KG1 (cell line): ENCODE data around the gene USP5.

ENCODE experiments used
- DNase-seq: peaks from one replicate; lab custom pipeline; 2025; lab: John Stamatoyannopoulos, UW

USP5 gene, protein sequence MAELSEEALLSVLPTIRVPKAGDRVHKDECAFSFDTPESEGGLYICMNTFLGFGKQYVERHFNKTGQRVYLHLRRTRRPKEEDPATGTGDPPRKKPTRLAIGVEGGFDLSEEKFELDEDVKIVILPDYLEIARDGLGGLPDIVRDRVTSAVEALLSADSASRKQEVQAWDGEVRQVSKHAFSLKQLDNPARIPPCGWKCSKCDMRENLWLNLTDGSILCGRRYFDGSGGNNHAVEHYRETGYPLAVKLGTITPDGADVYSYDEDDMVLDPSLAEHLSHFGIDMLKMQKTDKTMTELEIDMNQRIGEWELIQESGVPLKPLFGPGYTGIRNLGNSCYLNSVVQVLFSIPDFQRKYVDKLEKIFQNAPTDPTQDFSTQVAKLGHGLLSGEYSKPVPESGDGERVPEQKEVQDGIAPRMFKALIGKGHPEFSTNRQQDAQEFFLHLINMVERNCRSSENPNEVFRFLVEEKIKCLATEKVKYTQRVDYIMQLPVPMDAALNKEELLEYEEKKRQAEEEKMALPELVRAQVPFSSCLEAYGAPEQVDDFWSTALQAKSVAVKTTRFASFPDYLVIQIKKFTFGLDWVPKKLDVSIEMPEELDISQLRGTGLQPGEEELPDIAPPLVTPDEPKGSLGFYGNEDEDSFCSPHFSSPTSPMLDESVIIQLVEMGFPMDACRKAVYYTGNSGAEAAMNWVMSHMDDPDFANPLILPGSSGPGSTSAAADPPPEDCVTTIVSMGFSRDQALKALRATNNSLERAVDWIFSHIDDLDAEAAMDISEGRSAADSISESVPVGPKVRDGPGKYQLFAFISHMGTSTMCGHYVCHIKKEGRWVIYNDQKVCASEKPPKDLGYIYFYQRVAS

GRCh38 chr12:6851921-6852650 is at the start of gene USP5:
Gene USP5 (plus strand): TSS chr12:6852150. CDS start chr12:6852180, 30 bp downstream.
- peak; percentile 100 for DNase-seq

DNA sequence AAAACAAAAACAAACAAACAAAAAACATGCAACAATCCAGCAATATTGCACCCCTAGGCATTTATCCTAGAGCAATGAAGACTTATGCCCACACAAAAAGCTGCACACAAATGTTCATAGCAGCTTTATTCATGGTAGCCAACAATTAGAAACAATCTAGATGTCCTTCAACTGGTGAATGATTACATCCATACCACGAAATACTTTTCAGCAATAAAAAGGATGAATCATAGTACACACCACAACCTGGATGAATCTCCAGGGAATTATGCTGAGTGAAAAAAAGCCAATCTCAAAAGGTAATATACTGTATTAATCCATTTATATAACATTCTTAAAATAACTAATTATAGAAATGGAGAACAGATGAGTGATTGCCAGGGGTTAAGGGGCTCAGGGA is 44.8 kb upstream of the USP5 start:
- no peak for DNase-seq

- DNase-seq, result no peak
These were observed 42.9 kb upstream of the USP5 start for GRCh38 chr12:6809056-6809455.

DNA sequence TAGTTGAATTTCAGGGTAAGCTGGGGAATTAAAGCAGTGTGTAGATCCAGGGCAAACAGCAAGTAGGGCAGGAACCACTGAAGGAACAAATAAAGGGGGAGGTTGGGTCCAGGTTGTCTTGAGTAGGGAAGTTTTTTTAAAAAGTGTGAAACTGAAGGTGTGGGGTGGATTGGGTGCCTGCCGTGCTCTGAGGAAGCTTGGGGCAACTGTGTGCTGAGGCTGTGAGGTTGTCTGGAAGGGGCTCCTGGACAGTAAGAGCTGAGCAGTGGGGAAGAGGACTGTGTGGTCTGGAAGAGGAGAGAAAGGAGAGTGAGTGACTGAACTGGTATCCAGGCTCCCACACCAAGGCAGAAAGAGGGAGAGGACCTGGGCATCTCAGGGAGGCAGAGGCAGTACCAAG is 41.2 kb upstream of the USP5 start:
- no peak for DNase-seq

DNA sequence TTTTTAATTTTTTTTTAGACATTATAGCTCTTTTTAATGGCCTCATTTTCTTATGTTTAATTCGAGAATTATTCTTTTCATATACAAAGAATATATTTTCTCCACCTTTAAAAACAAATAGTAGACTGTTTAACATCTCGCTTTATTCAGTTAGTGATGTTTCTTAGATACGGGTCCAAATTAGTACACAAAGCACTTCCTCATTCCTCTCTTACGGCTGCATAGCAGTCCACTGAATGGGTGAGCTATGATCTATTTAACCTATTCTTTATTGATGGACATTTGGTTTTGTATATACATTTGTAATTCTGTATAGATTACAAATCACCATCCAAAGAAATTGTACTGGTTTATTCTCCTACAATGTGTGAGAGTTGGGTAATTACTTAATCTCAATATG is 38.6 kb upstream of the USP5 start:
- DNase-seq, result no peak

- no peak for DNase-seq
These were observed 35.4 kb upstream of the USP5 start for GRCh38 chr12:6816598-6816997.

DNA sequence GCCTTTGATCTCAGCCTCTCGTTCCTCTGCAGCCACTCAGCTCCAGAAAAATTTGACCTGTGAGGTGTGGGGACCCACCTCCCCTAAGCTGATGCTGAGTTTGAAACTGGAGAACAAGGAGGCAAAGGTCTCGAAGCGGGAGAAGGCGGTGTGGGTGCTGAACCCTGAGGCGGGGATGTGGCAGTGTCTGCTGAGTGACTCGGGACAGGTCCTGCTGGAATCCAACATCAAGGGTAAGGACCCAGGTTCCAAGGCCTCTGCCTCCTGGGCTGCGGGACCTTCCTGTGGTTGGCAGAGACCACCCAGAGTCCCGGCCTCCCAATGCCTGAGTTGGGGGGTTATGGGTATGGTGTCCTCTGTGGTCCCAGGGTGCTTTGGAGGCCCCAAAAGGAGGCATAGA is 34.9 kb upstream of the USP5 start:
- DNase-seq, result no peak

DNA sequence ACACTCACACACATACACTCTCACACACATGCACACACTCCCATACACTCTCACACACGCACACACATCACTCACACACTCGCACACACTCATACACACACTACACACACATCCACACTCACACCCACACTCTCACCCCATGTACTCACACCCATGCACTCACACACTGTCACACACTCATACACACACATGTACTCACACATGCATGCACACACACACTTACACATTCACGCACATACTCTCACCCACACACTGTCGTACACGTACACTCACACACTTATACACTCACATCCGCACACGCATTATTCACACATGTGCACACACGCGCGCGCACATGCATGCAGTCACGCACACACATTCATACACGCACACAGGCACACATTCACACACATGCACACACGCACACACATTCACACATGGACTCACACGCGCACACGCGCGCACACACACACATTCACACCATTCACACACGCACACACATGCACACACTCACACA is 34.2 kb upstream of the USP5 start:
- DNase-seq, result no peak

DNA sequence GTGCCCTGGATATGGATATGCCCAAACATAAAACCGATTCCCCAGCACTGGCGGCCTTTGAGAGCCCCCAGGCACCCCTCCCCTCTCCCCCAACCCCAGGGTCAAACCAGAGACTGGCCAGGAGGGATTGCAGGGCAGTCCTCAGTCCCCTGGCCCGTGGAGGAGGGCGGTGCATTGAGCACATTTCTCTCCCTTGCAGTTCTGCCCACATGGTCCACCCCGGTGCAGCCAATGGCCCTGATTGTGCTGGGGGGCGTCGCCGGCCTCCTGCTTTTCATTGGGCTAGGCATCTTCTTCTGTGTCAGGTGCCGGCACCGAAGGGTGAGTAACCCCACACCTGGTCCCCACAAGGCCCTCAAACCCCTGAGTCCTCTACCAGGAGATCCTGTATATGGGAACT is 33.7 kb upstream of the USP5 start:
- DNase-seq, result no peak

- no peak for DNase-seq
These were observed 33.3 kb upstream of the USP5 start for GRCh38 chr12:6818645-6819044.

DNA sequence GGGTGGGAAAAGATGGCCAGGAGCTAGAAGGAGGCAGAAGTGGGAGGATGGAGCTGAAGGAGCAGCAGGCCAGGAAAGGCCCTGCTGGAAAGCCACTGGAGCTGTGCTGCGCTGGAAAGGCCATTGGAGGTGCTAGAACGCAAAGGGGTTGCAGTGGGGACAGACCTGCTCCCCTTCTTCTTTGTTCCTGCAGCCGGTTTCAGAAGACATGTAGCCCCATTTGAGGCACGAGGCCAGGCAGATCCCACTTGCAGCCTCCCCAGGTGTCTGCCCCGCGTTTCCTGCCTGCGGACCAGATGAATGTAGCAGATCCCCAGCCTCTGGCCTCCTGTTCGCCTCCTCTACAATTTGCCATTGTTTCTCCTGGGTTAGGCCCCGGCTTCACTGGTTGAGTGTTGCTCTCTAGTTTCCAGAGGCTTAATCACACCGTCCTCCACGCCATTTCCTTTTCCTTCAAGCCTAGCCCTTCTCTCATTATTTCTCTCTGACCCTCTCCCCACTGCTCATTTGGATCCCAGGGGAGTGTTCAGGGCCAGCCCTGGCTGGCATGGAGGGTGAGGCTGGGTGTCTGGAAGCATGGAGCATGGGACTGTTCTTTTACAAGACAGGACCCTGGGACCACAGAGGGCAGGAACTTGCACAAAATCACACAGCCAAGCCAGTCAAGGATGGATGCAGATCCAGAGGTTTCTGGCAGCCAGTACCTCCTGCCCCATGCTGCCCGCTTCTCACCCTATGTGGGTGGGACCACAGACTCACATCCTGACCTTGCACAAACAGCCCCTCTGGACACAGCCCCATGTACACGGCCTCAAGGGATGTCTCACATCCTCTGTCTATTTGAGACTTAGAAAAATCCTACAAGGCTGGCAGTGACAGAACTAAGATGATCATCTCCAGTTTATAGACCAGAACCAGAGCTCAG is 32.6 kb upstream of the USP5 start:
- no peak for DNase-seq

DNA sequence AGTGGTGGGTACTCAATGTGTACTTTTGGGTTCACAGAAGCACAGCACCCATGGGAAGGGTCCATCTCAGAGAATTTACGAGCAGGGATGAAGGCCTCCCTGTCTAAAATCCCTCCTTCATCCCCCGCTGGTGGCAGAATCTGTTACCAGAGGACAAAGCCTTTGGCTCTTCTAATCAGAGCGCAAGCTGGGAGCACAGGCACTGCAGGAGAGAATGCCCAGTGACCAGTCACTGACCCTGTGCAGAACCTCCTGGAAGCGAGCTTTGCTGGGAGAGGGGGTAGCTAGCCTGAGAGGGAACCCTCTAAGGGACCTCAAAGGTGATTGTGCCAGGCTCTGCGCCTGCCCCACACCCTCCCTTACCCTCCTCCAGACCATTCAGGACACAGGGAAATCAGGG is 31.8 kb upstream of the USP5 start:
- no peak for DNase-seq

DNA sequence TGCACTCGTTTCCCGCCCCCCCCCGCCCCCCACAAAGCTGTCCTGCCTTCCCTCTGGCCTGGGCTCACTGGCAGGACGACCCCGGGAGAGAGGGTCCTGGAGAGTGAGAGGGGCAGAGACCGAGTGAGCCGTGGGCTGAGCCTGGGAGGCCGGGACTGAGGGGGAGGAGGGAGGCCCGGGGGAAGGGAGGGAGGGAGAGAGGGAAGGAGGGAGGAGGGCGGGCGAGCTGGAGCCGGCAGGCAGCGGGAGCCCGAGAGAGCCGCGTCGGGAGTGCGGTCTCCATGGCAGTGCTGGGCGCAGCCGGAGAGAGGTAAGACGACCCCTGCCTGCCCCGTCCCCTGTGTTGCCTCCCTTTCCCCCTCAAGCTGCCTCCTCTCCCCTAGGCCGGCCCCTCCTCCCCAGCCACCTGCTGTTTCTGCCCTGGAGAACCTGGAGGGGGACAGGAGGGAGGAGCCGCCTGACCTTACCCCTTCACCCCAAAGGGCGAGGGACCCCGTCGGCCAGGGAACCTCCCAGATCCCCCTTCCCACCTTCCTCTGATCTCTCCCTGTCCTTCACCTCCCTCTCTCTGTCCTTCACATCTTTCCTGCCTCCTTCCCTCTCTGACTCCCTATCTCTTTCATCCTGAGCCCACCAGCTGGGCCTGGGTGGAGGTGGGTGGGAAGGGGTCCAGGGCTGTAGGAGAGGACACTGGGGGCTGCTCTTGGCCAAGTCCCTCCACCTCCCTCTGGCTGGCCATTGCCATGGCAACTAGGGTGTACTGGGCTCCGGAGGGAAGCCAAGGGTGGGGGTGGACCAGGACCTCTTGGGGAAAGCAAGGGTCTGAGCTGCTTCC is 30.1 kb upstream of the USP5 start, which contains the start of gene GPR162:
TSS of gene GPR162 (plus strand) at position 231 of the 835 bp plus-strand sequence. CDS start 2,078 bp downstream, outside the sequence.
- DNase-seq, result no peak

- DNase-seq, result no peak
These were observed 29.4 kb upstream of the USP5 start for GRCh38 chr12:6822426-6823135.

GRCh38 chr12:6823182-6824084 is 28.5 kb upstream of the USP5 start:
- no peak for DNase-seq

DNA sequence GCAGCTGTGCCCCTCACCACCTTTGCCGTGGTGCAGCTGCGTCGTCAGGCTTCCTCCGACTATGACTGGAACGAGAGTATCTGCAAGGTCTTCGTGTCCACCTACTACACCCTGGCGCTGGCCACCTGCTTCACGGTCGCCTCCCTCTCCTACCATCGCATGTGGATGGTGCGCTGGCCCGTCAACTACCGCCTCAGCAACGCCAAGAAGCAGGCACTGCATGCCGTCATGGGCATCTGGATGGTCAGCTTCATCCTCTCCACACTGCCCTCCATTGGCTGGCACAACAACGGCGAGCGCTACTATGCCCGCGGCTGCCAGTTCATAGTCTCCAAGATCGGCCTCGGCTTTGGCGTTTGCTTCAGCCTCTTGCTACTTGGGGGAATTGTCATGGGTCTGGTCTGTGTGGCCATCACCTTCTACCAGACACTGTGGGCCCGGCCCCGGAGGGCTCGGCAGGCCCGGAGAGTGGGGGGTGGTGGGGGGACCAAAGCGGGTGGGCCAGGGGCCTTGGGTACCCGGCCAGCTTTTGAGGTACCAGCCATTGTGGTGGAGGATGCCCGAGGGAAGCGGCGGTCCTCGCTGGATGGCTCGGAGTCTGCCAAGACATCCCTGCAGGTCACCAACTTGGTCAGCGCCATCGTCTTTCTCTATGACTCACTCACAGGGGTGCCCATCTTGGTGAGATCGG is 27.7 kb upstream of the USP5 start:
- DNase-seq, result no peak

- DNase-seq, result no peak
These were observed 27.0 kb upstream of the USP5 start for GRCh38 chr12:6824901-6825381.
